ENCODE results near the gene CEP128. TPM values are rescaled to one million over a fixed set of nuclear protein-coding genes. Genes with fewer than 3 reads are reported as not detected.
A peak's percentile ranks its signal among the peaks of the same experiment; 100 is the strongest.
"Not testable (repeated sequence)": the region's sequence is repeated elsewhere in the genome, so short reads cannot be mapped to it uniquely, and the experiment has no call there.

CEP128 gene
- total RNA-seq, 1 donor from 2014 or later = 17.6 TPM

DNA sequence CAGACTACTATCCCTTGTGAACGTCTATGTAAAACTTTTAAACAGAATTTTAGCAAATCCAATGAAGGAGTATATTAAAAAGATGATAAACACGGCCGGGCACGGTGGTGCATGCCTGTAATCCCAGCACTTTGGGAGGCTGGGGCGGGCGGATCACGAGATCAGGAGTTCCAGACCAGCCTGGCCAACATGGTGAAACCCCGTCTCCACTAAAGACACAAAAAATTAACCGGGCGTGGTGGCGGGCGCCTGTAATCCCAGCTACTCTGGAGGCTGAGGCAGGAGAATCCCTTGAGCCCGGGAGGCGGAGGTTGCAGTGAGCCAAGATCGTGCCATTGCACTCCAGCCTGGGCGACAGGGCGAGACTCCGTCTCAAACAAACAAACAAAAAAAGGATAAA, 11.7 kb upstream of the CEP128 start:
- not testable (repeated sequence) for DNase-seq

DNA sequence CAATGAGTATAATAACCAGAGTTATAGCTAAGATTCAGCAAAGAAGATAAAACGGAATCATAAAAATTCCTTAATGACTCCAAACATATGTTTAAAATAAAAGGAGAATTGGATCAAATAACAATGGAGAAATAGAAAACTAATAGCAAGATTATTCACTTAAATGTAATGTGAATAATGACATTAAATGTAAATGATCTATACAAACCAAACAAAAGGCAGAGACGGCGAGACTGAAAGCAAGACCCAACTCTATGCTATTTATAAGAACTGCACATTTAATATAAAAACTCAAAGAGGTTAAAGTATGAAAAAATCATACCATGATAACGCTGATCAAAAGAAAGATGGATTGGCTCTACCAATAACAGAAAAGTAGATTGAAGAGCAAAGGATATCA, 10.0 kb upstream of the CEP128 start:
- no peak for DNase-seq

DNA sequence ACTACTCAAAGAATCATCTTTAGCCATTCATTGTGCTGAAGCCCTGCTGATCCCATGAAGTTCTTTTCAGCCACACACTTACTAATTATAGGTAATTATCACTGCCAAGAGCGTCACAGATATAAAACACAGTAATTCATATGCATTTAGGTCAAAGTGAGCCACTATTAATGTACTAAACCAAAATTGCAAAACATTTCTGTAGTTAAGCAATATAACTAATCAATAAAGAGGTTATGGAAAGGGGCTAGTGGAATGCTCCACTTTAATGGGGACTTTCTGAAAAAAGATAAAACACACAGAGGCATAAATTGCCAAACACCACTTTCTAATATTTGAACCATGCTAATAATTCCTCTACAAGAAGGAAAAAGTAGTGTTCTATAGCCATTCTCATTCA, 6.8 kb upstream of the CEP128 start:
- DNase-seq = no peak

DNA sequence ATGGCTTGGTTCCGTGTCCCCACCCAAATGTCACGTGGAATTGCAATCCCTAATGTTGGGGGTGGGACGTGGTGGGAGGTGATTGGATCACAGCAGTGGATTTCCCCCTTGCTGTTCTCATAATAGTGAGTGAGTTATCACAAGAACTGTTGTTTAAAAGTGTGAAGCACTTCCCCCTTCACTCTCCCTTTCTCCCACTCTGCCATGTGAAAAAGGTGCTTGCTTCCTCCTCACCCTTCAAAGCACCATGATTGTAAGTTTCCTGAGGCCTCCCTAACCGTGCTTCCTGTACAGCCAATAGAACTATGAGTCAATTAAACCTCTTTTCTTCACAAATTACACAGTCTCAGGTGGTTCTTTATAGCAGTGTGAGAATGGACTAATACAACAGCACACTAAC, 5.3 kb upstream of the CEP128 start:
- no peak for DNase-seq

DNA sequence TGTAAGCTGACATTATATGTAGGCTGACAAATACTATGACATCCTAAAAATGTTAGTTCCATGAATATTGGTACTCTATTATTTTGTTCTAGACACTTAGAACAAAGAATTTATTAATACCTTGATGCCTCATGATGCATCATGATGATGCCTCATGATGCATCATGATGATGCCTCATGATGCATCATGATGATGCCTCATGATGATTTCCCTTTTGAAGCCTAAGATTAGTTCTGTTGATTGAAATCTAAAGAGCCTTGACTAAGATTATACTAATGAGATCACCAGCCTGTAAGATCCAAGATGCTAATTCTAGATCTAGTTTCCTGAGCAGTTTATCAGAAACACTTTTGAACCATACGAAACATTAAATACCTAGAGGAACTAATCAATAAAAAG, 4.6 kb upstream of the CEP128 start:
- no peak for DNase-seq

DNA sequence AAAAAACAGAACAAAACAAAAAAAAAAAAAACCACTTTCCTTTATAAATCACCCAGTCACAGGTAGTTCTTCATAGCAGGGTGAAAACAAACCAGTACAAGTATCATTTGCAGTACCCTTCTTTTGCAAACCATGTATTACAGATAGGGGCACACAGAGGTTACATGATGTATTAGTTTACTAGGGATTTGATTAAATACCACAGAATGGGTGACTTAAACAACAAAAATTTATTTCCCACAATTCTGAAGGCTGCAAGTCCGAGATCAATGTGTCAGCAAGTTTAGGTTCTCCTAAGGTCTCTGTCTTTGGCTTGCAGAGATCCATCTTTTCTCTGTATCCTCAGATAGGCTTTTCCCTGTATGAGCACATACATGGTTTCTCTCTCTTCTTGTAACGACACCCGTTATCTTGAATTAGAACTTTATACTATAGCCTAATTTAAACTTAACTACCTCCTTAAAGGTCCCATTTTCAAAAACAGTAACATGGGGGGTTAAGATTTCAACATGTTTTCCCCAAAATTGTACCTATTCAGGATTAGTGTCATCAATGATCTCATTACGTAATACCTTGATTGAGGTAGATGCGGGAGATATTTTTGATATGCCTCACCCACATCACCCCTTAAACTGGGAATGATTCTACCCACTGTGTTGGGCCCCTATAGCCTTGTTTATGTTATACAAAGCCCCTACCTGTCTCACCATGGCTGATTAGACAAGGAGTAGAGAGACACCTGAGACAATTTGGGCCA, 3.5 kb upstream of the CEP128 start:
- no peak for DNase-seq

DNA sequence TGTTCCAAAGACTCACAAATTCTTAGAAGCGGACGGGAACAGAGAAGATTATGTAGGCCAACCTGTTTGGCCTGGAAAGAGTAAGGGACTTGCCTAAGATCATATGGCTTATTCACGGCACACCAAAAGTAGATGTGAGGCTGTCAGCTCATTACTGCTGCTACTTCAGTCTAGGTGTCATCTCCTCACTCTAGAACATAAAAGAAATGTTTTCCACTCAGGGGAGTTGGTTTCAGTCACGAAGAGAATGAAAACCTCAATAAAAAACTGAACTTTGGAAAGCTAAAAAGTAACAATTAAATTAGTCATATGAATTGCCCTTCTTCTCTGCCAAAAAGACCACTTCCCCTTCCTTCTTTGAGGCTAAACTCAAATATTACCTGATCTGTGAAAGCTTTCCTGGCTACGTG, 658 bp upstream of the CEP128 start:
- DNase-seq = no peak

DNA sequence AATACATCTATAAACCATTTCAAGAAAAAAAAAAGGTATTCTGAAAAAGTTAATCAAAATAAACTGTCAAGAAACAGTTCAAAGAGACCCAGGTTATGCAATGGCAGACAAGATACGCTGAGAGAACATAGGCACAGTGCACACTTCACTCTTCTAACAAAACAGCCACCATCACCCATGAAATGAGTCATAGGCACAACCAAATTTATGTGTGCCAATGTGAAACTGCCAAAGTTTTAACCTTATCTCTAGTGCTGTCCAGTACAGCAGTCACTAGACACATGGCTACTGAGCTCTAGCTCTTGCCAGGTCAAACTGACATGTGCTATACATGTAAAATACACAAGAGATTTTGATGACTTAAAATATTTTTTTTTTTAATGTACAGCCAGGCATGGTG, 1.4 kb downstream of the CEP128 start:
- DNase-seq = no peak

DNA sequence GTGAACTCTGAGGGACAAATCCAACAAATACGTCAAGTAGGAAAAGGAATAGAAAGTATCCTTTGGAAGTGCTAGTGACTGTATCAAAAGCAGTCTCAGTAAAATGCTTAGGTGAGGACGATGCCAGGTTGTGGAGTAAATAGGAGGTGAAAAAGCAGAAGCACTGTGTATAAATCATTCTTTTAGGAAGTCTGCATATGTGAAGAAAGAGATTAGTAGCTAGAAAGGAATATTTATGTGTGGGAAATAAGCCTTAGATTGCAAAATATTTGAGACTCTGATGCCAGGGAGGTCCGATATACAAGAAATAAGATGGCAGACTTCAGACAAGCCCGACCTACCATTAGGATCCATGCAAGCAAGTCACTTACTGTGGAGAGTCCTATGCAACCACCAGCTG, 7.9 kb downstream of the CEP128 start:
- no peak for DNase-seq

DNA sequence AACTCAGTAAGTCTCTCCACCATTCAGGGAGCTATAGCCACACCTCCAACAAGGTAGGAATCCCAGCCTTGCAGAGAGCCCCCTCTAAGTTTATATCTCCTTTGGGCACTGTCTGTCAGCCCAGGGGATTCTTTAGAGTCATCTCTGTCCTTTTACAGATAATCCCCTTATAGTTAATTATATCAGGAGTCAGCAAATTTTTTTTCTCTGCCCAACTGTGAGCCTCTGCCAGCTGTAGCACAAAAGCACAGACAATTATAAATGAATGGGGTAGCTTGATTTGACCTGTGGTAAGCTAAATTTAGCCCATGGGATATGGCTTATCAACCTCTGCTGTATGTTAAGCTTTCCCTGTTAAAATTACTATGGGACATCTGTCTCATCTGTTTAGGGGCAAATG, 8.3 kb downstream of the CEP128 start:
- no peak for DNase-seq

DNA sequence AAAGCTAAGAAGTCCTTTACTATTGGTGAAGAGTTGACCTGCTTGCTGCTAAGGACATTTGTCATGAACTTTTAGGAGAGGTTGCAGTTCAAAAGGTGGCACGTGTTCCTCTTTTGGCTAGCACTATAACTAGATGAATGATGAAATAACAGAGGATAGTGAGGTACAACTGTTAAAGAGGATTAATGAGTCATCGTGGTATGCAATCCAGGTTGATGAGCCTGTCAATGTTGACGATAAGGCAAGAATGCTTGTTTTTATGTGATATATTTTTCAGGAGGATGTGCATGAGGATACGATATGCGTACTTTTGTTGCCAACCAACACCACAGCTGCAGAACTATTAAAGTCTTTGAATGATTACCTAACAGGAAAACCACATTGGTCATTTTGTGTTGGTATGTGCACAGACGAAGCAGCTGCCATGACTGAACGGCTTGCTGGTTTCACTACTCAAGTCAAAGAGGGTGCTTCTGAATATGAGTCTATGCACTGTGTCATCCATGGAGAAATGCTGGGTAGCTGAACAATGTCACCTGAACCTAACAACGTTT, 10.6 kb downstream of the CEP128 start:
- no peak for DNase-seq

DNA sequence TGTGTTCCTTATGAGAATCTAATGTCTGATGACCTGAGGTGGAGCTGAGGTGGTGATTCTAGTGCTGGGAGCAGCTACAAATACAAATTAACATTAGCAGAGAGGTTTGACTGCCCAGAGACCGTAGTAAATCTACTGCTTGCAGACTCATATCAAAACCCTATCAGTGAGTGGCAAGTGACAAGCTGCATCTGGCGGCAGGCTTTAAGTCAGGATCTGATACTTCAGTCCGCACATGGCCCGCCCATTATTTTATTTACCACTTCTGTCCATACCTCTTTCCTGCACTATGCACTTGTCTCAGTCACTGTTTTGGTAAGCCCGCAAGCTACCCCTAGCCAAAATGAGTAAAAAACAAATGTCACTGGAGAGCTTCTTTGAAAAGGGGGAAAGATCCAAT, 11.4 kb downstream of the CEP128 start:
- DNase-seq = no peak

DNA sequence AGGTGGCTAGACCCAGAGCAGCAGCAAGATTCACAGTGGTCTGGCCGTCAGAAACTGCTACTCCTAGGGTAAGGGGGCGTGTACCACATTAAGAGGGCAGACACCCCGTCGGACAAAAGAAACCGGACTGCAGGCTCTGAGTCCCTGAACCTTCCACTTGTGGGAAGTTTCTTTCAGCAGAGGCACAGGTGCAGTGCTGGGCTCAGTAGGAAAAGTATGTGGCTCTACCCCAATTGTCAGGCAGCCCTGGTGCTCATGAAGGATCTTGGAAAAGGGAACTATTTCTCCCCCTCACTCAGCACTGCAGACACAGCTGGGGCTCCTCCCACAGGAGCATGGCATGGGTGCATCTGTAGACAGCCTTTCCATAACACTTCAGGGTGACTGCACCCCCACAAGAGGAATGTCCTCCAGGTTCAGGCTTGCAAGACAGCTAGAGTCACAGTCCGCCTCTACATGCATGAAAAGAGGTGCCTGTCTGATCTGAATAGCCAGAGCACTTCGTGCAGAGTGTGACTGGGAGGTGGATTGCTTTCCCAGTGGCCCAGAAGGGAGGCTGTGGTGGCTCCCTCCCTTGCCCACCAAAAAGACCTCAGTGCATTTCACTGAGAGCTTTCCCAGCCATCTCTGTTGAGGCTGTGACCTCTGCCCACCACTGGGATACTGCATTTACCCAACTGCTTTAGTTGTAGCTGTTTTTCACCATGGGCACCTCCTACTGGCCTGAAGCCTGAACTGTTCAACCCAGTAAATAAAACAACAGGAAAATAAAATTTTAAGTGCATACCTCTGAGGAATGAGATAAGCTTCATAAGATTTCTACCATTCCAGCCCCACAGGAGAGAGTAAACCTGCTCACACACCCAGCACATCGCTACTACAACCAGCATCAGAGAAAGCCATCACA, 14.2 kb downstream of the CEP128 start:
- DNase-seq = peak; percentile 48

DNA sequence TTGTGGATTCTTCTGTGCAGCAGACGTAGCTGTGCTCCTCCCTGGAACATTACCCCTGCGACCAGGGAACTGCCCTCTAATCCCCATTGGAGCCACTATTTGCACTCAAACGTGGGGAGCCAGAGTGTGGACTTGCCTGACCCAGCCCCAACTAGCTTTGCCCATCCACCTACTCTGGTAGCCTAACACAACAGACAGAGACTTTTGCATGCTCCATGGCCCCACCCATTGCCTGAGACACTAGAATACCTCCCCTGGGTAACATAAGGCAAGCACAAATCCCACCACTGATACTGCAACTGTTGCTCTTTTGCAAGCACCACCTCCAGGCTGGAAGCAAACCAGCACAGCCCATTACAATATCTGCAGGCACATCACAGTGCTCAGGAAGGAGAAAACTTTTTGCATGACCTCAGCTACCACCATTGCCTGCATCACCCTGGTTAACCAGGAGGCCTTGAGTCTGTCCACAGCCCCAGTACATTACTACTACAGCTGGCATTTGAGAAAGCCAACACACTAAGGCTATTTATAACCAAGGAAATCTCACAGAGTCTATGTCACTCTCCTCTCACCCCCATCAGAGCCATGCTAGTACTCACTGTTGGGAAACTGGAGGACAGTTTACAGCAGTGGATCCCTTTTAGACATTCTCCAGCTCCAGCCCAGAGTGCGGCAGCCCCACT, 15.0 kb downstream of the CEP128 start:
- peak; percentile 8 for DNase-seq

DNA sequence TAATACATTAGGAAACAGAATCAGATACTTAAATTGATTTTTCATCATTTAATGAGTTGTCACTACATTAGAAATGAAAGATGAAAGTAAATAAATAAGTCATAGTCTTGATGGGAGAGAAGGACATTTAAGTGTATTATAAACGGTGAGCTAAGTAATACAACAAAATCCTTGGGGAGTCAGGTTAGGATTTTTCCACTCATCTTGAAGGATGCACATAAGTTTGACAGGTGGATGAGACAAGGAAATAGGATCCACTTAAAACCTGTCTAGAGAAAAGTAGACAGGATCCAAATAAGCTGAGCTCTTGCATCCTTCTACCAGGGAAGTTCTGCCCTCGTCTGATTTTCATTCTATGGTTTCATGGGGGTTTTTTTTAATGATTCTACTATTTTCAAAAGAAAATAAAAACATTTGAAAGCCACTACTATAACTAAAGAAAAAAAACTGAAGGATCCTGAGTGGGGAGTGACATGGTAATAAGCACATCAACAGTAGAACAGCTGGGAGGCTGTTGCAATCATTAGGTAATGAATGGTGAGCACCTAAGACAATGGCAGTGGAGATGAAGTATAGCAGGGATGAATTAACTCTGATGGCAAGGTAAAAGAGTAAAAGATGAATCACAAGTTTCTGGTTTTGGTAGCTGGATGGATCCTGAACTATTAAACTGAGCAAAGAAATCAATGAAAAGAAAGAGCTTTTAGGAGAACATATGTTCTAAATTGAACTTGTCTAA, 17.0 kb downstream of the CEP128 start:
- no peak for DNase-seq

DNA sequence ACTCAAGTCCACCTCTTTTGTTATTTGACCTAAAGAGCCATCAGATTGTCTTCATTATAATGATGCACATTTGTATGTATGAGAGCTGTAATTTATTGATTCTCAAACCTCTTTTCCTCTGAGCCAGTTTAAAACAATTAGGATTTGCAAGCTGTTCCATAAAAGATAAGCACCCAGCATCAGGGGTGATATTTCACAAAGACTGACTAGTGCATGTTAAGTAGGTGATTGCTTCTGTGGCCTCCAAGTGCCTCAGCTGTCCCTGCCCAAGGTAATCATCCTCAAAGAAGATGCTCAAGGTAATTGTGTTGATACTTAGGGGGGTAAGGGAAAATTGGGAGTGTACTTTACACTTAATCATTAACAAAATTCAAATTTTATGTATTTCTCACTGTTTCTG, 18.2 kb downstream of the CEP128 start:
- no peak for DNase-seq

DNA sequence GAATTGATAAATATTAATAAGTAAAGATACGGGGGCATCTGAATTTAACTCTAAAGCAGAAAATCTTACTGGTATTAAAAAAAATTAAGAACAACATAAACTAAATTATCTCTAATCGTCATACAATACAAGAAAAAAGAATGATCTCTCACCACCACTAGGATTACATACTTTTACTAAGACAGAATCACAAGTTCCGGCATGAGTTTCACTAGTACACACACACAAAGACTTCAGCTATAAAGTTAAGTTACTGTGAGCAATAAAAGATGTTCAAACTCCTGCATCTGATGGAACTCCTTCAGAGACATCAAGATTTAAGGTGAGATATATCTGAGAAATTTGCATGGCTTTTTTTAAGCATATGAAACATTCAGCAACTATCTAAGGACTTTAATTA, 21.9 kb downstream of the CEP128 start:
- DNase-seq = no peak

DNA sequence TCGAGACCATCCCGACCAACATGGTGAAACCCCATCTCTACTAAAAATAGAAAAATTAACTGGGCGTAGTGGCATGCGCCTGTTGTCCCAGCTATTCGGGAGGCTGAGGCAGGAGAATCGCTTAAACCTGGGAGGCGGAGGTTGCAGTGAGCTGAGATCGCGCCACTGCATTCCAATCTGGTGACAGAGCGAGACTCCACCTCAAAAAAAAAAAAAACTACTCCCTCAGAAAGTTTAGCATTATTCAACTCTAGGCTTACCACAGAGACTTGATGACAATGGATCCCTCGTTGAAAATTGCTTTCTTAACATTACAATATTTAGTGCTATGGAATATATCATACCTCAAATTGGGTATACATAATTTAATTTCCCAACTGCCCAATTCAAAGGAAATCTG, 29.5 kb downstream of the CEP128 start:
- DNase-seq = not testable (repeated sequence)

DNA sequence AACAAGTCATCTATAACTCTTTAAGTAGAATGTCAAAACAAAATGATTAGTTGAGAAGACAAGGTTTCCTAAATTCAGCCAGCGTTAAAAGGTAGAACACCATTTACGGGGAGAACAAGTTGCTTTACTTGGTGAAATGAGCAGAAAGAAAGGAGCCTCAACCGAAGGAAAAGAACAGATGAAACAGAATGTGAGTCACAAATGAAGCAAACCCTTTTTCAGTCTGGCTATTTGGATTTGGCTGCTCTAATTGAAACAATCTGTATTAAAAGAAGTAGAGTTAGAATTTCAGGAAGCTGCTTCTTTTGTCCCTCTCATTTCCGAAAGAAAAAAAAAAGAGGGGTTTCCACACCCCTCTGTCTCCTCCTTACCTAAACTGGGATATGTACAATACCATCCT, 34.6 kb downstream of the CEP128 start:
- DNase-seq = no peak

DNA sequence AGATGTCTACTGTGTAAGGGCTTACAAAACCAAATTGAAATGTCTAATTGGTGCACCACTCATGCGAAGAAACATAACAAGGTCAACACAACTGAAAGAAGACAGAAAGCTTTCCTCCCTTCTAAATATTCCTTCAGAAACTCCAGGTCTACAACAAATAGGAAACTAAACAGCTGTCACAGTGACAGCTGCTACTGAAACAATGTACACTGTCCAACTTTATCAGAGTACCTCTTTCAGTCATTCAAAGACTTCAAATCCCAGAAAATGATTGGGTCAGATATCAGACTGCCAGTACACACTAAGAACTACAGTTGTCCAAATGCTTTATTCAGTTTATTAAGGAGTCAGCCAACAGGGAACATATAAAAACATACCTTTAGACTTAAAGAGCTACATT, 35.2 kb downstream of the CEP128 start:
- peak; percentile 24 for DNase-seq

DNA sequence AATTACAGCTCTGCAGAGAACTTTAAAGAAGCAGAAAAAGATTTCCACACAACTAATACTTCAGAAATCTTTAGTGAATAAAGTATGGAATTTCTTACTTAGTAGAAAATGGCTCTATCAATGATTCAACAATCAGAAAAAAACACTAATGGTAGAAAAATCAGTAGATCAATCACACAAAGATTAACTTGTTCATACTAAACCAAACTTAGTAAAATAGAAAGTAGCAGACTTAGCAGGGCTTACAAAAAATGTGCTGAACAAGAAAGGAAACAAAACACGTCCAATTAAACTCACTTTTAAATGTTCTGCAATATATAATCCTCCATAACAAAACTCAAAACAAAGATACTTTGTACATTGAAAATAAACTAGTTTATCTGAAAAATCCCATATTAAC, 38.9 kb downstream of the CEP128 start:
- no peak for DNase-seq

DNA sequence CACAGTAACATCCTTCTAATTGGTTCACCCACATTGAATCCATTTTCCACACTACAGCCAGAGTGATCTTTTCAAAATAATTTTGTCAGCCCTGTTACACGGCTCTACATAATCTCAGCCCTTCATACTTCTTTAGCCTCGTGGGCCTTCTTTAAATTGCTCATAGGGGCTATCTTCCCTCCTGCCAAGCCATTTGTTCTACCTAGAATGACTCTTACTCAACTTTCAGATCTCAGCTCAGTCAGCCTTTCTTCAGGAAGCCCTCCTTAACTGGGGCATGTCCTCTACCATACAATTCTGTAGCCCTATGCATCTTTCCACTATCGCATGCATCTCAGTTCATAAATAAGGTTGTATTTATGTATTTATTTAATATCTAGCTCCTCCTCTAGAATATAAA, 39.7 kb downstream of the CEP128 start:
- no peak for DNase-seq

Data from tongue (tissue), 2 donors.